Embryonic facial prominence (tissue), 1 donor: ENCODE measurements around the gene SLC30A2.
"Not testable (repeated sequence)": the region's sequence is repeated elsewhere in the genome, so short reads cannot be mapped to it uniquely, and the experiment has no call there.

Experiments used
- DNase-seq: peaks from one replicate; pipeline ENCODE4 v3.0.0-alpha.2; 2016; ENCODE audit errors: extremely low spot score

SLC30A2 gene

GRCh38 chr1:26045722-26046245, at the start of gene SLC30A2:
SLC30A2 (minus strand) TSS chr1:26046118; CDS start chr1:26045896, 222 bp downstream.
- no peak for DNase-seq

- no peak for DNase-seq
Measured at GRCh38 chr1:26094677-26095383, 48.9 kb upstream of the SLC30A2 start.

GRCh38 chr1:26094076-26094669, 48.3 kb upstream of the SLC30A2 start:
- no peak for DNase-seq

- not testable (repeated sequence) for DNase-seq
Measured at GRCh38 chr1:26093569-26093968, 47.7 kb upstream of the SLC30A2 start.

- no peak for DNase-seq
Measured at GRCh38 chr1:26092422-26092821, 46.5 kb upstream of the SLC30A2 start.

- no peak for DNase-seq
Measured at GRCh38 chr1:26090893-26091292, 45.0 kb upstream of the SLC30A2 start.

GRCh38 chr1:26089125-26089524, 43.2 kb upstream of the SLC30A2 start:
- no peak for DNase-seq

- DNase-seq, result no peak
Measured at GRCh38 chr1:26084844-26085243, 38.9 kb upstream of the SLC30A2 start.

- no peak for DNase-seq
Measured at GRCh38 chr1:26084091-26084561, 38.2 kb upstream of the SLC30A2 start.

GRCh38 chr1:26083208-26083607, 37.3 kb upstream of the SLC30A2 start:
- no peak for DNase-seq

- no peak for DNase-seq
Measured at GRCh38 chr1:26082020-26082350, 36.1 kb upstream of the SLC30A2 start.

- no peak for DNase-seq
Measured at GRCh38 chr1:26081267-26082019, 35.5 kb upstream of the SLC30A2 start.

GRCh38 chr1:26079960-26080814, 34.3 kb upstream of the SLC30A2 start:
- no peak for DNase-seq

- DNase-seq, result no peak
Measured at GRCh38 chr1:26079178-26079563, 33.3 kb upstream of the SLC30A2 start.

- DNase-seq, result no peak
Measured at GRCh38 chr1:26078286-26079177, 32.6 kb upstream of the SLC30A2 start.

- no peak for DNase-seq
Measured at GRCh38 chr1:26077524-26077923, 31.6 kb upstream of the SLC30A2 start.

- no peak for DNase-seq
Measured at GRCh38 chr1:26075421-26076144, 29.7 kb upstream of the SLC30A2 start.

GRCh38 chr1:26072305-26072704, 26.4 kb upstream of the SLC30A2 start:
- no peak for DNase-seq

GRCh38 chr1:26070963-26071342, 25.0 kb upstream of the SLC30A2 start:
- no peak for DNase-seq
